Coronary artery (tissue), 2 donors: Measurements from ENCODE around the gene GPR37.

Experiments used
- DNase-seq: peaks from one replicate; pipeline ENCODE4 v3.0.0-alpha.2; 2017; ENCODE audit warnings: low spot score
- H3K27ac ChIP-seq, 2 donors: fragments of 200-600 bp; sonication (generic); one replicate each; pipeline ENCODE4 v1.5.1; 2016 to 2019
- H3K4me3 ChIP-seq: fragments of 200-600 bp; sonication (generic); 2 replicates; pipeline ENCODE4 v1.5.1; 2016; ENCODE audit warnings: mild to moderate bottlenecking, moderate library complexity
- CTCF ChIP-seq: fragments of 200-600 bp; sonication (generic); IDR thresholded peaks from one replicate; pipeline ENCODE4 v1.5.1; 2019; ENCODE audit warnings: antibody characterized with exemption

The GPR37 gene

GRCh38 chr7:124761164-124761715, 4.4 kb downstream of the GPR37 start:
- DNase-seq = no peak
- Histone ChIP-seq H3K27ac (no peak overlapping the region), H3K4me3 (no peak overlapping the region)
- no peak for TF ChIP-seq CTCF

- no peak for TF ChIP-seq CTCF
These were observed 7.3 kb downstream of the GPR37 start for GRCh38 chr7:124758327-124758726.

GRCh38 chr7:124754576-124755268, 10.9 kb downstream of the GPR37 start:
- H3K4me3 ChIP-seq = no peak overlapping the region
- H3K27ac ChIP-seq = no peak overlapping the region
- no peak for DNase-seq
- TF ChIP-seq CTCF = no peak

More at GRCh38 chr7:124758327-124758726, 7.3 kb downstream of the GPR37 start:
- Histone ChIP-seq H3K4me3 (no peak overlapping the region), H3K27ac (no peak overlapping the region)
- DNase-seq = no peak

- DNase-seq = no peak
These were observed 13.3 kb downstream of the GPR37 start for GRCh38 chr7:124752310-124752709.

GRCh38 chr7:124751027-124751426, 14.6 kb downstream of the GPR37 start:
- DNase-seq = no peak
- Histone ChIP-seq H3K27ac (no peak overlapping the region), H3K4me3 (no peak overlapping the region)
- TF ChIP-seq CTCF = no peak

More at GRCh38 chr7:124752310-124752709, 13.3 kb downstream of the GPR37 start:
- no peak for TF ChIP-seq CTCF
- Histone ChIP-seq H3K4me3 (no peak overlapping the region), H3K27ac (no peak overlapping the region)

GRCh38 chr7:124747072-124747471, 18.5 kb downstream of the GPR37 start:
- no peak overlapping the region for H3K27ac ChIP-seq
- no peak for DNase-seq
- TF ChIP-seq CTCF = no peak

GRCh38 chr7:124738639-124739038, 27.0 kb downstream of the GPR37 start:
- Histone ChIP-seq H3K4me3 (no peak overlapping the region), H3K27ac (no peak overlapping the region)
- no peak for TF ChIP-seq CTCF
- no peak for DNase-seq

More at GRCh38 chr7:124747072-124747471, 18.5 kb downstream of the GPR37 start:
- no peak overlapping the region for H3K4me3 ChIP-seq
